GM10847 (cell line): Measurements from ENCODE around the gene ERG.

Source experiments
- POLR2A ChIP-seq: IDR thresholded peaks from 2 replicates; pipeline ENCODE4 v1.6.1; 2011; ENCODE audit not compliant: insufficient read length; ENCODE audit errors: extremely low read depth

Gene ERG

DNA sequence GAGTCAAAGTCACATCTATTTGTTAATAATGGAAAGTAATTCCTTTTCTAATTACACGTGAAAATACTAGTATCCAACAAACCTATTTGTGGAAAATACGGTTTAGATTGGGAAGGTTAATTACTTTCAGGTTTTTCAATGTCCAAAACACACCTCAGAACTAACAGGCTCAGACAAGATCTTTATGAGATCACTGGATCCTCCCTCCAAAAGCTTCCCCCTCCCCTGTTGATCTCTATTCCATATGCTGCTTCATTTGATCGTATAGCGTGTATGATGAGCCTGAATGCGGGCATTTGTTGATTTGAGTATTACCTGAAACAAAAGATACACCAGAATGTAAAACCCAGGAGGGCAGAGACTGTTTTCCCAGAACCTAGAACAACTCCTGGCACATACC is 26.5 kb downstream of the ERG start:
- TF ChIP-seq POLR2A: no peak

DNA sequence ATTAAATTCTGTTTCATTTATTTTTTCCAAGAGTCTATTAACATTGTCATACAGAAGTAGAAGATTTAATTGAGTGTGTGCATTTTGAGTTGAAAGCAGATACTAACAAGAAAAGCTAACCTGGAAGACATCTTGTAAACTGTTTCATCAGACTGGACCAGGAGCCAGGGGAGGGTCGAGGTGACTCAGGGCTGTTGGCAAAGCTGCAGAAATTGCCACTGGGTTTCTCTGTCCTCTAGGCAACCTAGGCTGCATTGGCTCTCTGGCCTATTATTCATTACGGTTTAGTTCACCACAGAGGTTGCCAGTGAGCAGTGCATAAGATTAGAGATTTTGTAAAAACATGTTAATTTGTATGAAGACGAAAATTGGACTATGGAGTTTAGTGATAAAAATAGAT is 27.5 kb downstream of the ERG start:
- no peak for TF ChIP-seq POLR2A

DNA sequence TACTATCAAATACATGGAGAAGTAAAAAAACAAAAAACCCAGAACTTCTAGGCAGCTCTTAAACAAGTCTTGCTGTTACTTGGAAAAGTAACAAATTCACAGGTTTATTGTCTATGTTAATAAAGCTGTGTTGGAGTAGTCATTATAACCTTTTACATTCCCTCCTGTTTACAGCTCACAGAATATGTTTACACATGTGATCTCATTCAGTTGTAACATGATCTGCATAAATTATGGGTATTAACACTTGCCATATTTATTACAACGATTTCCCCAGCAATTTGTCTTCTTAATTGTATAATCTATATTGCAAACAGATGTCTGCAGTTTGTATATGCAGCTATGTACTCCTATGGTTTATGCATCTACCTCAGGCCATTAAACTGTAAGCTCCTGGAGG is 28.6 kb downstream of the ERG start:
- TF ChIP-seq POLR2A: no peak

DNA sequence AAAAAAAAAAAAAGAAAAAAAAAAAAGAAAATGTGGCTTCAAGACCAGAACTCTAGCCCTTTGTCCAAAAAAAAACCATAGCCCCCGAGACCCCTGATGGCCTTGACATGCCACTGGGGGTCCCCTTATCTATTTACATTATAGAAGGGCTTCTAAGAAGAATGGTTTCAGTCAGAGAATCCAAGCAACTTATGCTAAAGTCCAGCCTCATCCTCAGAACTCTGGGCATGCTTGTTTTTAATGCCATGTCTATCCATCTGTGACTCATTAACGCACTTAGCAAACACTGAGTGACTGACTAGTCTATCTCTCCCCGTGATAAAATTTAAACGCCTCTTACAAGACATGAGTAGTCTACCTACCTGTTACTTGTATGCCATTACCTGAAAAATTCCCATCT is 29.3 kb downstream of the ERG start:
- TF ChIP-seq POLR2A: no peak

DNA sequence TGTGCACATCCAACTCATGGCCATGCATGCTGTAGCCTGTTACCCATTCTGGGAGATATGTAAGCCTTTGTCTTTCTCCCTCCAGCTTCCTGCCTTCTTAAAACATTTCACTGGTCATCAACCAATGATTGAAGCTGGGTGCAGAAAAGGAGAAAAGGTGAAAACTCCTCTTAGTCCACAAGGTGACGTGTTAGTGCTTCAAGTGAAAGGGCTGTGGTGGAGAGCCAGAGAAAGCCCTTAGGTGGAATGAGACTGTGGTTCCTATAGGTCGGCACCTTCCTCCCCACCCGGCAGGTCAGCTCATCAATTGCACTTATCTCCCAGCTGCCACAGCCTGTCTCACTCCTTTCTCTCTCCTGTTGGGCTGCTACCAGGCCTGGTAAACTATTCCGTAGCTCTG is 30.4 kb downstream of the ERG start:
- no peak for TF ChIP-seq POLR2A

DNA sequence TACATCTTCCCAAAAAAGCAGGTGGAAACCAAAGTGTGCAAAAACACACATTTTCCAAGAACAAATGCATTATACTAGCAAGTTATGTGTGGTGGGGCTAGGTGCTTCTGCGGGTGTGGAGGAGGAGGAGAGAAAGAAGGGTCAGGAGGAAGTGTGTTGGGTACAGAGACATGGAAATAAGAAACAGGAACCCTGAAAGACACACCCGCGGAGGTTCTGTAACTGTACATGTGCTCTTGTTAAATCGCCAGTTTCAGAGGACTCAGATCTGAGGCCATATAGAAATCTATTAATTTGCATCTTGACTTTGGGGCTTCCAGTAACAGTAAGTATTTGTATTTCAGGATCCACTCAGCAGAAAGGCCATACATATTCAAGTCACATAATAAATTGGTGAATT is 30.9 kb downstream of the ERG start:
- no peak for TF ChIP-seq POLR2A

DNA sequence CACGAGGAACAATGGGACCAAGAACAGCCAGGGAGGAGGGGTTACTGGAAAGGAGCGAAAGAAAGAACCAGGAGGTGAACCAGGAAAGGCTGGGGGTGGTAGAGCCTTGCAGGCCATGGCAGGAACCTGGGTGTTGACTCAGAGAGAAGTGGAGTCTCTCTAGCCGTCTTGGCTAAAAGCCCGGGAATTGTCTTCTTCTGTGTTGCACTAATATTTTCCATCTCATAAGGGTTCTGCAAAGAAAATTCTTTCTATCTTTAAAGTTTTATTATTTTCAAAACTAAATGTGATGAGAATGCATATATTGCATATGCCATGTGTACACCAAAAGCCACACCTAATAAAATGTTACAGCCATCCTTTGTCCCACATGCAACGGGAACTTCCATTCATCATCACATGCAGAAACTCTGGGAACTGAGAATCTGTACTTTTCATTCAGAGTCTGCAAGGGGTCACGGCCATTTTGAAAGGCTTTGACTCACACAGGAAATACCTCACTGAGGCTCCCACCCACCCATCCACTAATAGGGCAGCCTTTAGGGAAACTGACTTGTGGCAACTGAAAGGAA is 38.0 kb downstream of the ERG start:
- no peak for TF ChIP-seq POLR2A

DNA sequence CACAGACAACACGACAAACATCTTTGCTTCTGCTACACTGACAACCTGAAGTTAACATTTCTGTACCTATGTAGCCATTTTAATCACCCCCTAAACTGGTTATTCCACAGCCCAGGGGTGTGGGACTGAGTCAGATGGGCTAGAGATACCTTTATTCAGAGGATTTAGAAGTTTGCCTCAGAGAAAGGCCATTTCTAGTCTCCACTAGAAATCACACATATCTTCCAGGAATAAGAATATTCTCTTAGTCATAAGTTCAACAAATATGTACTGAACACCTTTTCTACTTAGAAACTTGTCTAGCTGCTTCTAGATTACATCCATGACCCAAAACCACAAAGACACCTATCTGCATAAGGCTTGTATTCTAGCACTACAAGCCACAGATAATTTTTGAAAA is 38.8 kb downstream of the ERG start:
- TF ChIP-seq POLR2A: no peak

DNA sequence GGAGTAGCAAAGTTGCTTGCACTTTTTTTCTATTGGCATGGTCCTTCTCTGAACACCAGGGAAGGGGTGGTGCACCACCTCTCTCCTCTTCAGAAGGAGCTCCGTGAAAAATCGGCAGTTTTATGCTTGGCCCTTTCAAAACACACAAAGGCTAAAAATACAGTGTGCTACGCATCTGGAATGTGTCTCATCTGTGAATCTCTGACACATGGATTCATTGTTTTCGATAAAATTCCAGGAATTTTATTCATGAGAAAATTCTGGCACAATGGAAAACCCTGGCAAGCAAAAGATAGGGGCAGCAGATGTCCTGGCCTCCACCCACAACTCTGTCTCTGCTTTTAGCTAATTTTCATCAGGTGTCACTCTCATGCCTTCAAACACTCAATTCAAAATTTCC is 42.9 kb downstream of the ERG start:
- no peak for TF ChIP-seq POLR2A

DNA sequence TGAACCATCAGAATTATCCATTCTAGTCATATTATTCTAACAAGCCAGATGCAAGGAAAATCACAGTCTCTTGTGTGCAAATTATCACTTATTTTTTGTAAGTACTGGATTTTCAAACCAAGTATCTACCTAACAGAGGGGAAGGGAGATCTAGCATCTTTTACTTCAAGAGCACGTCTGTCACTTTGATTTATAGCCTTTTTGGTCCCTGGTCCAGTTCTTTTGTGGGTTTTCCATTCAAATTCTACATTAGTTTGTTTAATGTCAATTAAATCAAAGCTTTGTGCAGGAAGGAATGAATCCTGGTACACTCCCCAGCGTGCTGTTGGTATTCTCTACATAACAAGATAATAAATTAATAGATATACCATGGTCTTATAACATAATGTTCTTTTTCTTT is 43.6 kb downstream of the ERG start:
- TF ChIP-seq POLR2A: no peak

DNA sequence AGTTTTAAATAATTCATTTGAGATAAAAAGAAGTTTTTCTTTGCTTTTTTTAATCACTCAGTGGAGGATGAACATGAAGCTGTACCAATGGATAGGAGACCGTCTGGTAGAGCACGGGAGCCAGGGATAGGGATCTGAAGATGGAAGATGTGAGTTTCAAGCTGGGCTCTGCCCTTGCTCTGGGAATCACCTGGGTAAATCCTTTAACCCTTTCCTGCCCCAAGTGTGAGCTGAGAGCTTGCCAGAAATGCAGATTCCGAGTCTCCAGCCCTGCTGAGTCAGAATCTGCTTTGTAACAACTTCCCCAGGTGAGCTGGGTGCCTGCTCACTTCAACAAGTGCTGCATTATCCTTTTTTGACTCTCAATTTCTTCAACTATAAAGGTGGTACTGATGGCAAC is 44.1 kb downstream of the ERG start:
- no peak for TF ChIP-seq POLR2A

DNA sequence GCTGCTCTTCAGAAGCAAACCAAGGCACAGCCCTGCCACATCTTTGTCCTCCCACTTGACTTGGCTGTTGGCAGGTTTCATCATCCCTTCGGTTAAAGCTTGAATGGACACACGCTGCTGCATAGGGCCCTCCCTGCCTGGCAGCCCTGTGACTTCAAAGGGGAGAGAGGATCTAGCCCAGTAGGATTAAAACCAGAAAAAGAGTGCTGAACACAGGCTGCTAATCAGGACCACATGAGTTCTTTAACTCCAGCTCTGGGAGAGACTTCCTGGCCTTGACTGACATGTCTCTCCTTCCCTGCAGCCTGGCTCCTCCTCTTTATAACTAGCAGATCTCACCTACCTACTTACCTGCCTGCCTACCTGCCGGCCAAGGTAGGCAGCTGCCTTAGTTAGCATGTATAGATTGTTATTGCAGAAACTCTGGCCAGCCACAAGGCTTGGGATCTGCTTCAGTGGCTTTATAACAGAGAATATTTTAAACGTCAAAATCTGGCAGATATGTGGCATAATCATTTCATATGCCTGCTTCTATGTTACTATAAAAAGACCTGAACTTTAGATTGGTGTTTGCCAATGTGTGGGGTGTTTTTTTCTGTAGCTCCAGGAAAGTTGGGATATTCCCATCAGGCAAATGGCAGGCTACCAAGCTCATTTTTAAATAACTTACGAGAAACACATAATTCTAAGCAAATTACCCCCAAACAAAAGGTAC is 49.4 kb downstream of the ERG start:
- TF ChIP-seq POLR2A: no peak

DNA sequence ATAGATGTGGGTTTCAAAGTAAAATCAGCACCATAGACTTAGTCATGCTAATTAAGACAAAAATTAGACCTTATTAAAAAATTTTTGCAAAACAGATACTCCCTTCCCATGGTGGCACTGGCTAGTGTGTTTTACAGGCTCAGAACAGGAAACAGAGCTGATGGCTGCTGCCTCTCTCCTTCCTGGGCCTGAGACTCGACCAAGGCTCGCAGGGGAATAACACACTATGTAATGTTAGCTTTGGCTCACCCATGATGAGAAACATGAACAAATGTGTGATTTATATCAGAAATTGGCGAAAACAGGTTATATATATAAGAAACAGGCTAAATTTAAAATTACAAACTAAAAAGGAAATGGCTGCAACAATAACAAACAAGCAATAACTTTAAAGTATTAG is 50.7 kb downstream of the ERG start:
- no peak for TF ChIP-seq POLR2A

DNA sequence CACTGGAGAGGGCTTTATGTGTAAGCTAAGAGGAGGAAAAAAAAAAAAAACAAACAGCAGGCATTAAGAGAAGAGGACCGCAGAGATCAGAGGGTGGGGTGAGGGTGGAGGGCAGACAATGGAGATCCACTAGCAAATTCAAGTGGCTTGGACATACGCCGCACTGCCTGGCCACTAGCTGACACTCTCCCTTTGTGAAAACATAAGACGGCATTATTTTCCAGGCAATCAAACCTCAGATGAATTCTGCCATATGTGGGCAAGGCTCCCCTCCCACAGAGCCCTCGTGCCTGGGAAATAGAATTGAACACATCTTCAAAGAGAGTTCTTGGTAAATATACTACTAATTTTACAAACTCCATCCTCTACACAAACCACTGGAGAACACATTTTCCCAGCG is 53.6 kb downstream of the ERG start:
- TF ChIP-seq POLR2A: no peak

DNA sequence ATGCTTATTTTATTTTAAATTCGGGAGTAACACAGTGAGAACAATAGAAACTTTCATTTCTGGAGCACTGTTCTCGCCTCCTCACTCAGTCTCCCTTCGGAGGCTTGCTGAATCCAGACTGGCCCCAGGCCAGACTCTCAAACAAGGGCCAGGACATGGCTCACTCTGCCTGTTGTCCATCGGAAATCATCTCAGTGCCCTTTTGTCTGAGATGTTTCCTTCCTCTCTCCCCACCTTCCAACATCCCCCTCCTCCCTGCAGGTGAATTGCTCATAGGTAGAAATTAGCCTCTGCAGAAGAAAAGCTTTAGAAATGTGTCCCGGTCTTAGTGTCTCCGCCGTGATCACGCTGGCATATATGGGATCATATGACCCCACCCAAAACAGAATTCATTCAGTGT is 55.2 kb downstream of the ERG start:
- TF ChIP-seq POLR2A: no peak

DNA sequence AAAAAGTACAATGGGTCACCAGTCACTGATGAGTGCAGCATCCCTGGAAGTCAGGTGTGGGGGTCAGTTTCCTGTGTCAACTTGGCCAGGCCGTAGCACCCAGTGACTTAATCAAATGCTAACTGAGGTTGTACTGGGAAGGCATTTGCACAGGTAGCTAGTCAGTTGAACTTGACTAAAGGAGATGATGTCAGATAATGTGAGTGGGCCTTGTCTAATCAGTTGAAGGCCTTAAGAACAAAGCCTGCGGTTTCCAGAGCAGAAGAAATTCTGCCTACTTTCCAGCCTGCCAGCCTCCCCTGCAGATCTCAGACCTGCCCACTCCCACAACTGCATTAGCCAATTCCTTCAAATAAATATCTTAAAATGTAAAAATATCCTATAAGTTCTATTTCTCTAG is 57.1 kb downstream of the ERG start:
- no peak for TF ChIP-seq POLR2A

DNA sequence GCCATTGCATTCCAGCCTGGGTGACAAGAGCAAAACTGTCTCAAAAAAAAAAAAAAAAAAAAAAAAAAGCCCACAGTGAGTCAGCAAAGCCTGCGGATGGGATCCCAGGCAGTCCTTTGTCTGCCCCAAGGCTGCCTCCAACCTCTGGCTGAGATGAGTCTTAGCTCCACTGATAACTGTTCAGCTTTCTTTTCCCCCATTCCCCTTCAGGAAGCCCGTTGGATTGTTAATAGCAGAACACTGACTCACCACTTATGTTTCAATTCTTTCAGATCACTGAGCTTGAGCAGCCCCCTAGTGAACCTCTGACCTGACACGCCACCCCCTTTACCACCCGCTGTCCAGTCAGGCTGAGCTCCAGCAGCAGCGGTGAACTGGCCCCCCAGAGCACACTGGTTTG is 57.5 kb downstream of the ERG start:
- TF ChIP-seq POLR2A: no peak
